Mesenchymal stem cell (in vitro differentiated cells and primary cell): ENCODE measurements around the gene DDX10.

Experiments
- DNase-seq: peaks from one replicate; pipeline ENCODE4 v3.0.0-alpha.2; 2013
- H2AFZ ChIP-seq: one replicate; pipeline ENCODE4 v1.6.1; 2013; ENCODE audit warnings: low read depth, mild to moderate bottlenecking, control low read depth, inconsistent platforms, low read length, moderate library complexity
- H2AK5ac ChIP-seq: 2 replicates; pipeline ENCODE4 v1.6.1; 2013; ENCODE audit warnings: low read length, moderate library complexity, mild to moderate bottlenecking, inconsistent platforms; ENCODE audit not compliant: severe bottlenecking
- H2BK120ac ChIP-seq: one replicate; pipeline ENCODE4 v1.6.1; 2013; ENCODE audit warnings: low read depth, mild to moderate bottlenecking, inconsistent platforms, low read length, moderate library complexity
- H2BK12ac ChIP-seq, 2 experiments: one replicate each; pipeline ENCODE4 v1.6.1; 2013; ENCODE audit warnings: inconsistent platforms in 2 of 2, low read length in 2 of 2, mild to moderate bottlenecking in 2 of 2, moderate library complexity in 2 of 2, control low read depth in 1 of 2
- H2BK15ac ChIP-seq: one replicate; pipeline ENCODE4 v1.6.1; 2013; ENCODE audit warnings: mild to moderate bottlenecking, low read depth, inconsistent platforms; ENCODE audit not compliant: poor library complexity, severe bottlenecking
- H2BK5ac ChIP-seq: 2 replicates; pipeline ENCODE4 v1.6.1; 2013; ENCODE audit warnings: low read depth, mild to moderate bottlenecking, low read length, control low read depth, inconsistent platforms; ENCODE audit not compliant: poor library complexity, severe bottlenecking
- H3K14ac ChIP-seq, 2 experiments: one replicate each; pipeline ENCODE4 v1.6.1; 2013; ENCODE audit warnings: inconsistent platforms in 2 of 2, low read length in 2 of 2, control low read depth in 1 of 2, mild to moderate bottlenecking in 1 of 2, moderate library complexity in 1 of 2
- H3K18ac ChIP-seq, 2 experiments: one replicate each; pipeline ENCODE4 v1.6.1; 2013; ENCODE audit warnings: inconsistent platforms in 2 of 2, low read length in 2 of 2, control low read depth in 1 of 2, low read depth in 1 of 2, mild to moderate bottlenecking in 1 of 2
- H3K23ac ChIP-seq, 2 experiments: one replicate each; pipeline ENCODE4 v1.6.1; 2013; ENCODE audit warnings: inconsistent platforms in 2 of 2, low read length in 2 of 2, mild to moderate bottlenecking in 2 of 2, moderate library complexity in 2 of 2, control low read depth in 1 of 2
- H3K27ac ChIP-seq: 2 replicates; pipeline ENCODE4 v1.5.1; 2013; ENCODE audit warnings: mild to moderate bottlenecking, moderate library complexity, low read length, control low read depth, inconsistent platforms; ENCODE audit not compliant: poor library complexity, severe bottlenecking
- H3K27me3 ChIP-seq, 2 experiments: 2 replicates each; pipeline versions ENCODE4 v1.6.1 to v1.7.0; 2013; ENCODE audit warnings: low read length in 2 of 2, mild to moderate bottlenecking in 2 of 2, moderate library complexity in 2 of 2, control low read depth in 1 of 2, inconsistent platforms in 1 of 2; ENCODE audit not compliant: control insufficient read depth in 1 of 2, insufficient read depth in 1 of 2
- H3K36me3 ChIP-seq, 2 experiments: 2 replicates each; pipeline versions ENCODE4 v1.6.1 to v1.7.0; 2013; ENCODE audit warnings: low read length in 2 of 2, control low read depth in 1 of 2, inconsistent platforms in 1 of 2, low read depth in 1 of 2, mild to moderate bottlenecking in 1 of 2; ENCODE audit not compliant: insufficient read depth in 2 of 2, control insufficient read depth in 1 of 2
- H3K4ac ChIP-seq, 2 experiments: one replicate each; pipeline ENCODE4 v1.6.1; 2013; ENCODE audit warnings: inconsistent platforms in 2 of 2, low read length in 2 of 2, mild to moderate bottlenecking in 2 of 2, moderate library complexity in 2 of 2, control low read depth in 1 of 2, low read depth in 1 of 2
- H3K4me1 ChIP-seq: 2 replicates; pipeline ENCODE4 v1.6.1; 2013; ENCODE audit warnings: low read depth, low read length, control low read depth; ENCODE audit not compliant: control insufficient read depth, insufficient read depth
- H3K4me2 ChIP-seq: 2 replicates; pipeline ENCODE4 v1.6.1; 2013; ENCODE audit warnings: low read length, mild to moderate bottlenecking, inconsistent platforms; ENCODE audit not compliant: poor library complexity, severe bottlenecking
- H3K4me3 ChIP-seq, 2 experiments: 2 replicates each; pipeline versions ENCODE4 v1.5.1 to v1.7.0; 2013; ENCODE audit warnings: low read length in 2 of 2, mild to moderate bottlenecking in 2 of 2, control low read depth in 1 of 2, low read depth in 1 of 2; ENCODE audit not compliant: insufficient read depth in 1 of 2
- H3K79me1 ChIP-seq: replicated peaks from 2 replicates; pipeline ENCODE4 v1.6.1; 2013; ENCODE audit warnings: mild to moderate bottlenecking, control low read depth, low read length, inconsistent platforms; ENCODE audit not compliant: poor library complexity, severe bottlenecking
- H3K9ac ChIP-seq: 2 replicates; pipeline ENCODE4 v1.7.0; 2013; ENCODE audit warnings: mild to moderate bottlenecking, low read length, moderate library complexity
- H3K9me3 ChIP-seq: 2 replicates; pipeline ENCODE4 v1.7.0; 2013; ENCODE audit warnings: mild to moderate bottlenecking, low read length; ENCODE audit not compliant: control insufficient read depth
- H4K8ac ChIP-seq: one replicate; pipeline ENCODE4 v1.6.1; 2013; ENCODE audit warnings: inconsistent platforms, mild to moderate bottlenecking, low read length, moderate library complexity
- H4K91ac ChIP-seq: one replicate; pipeline ENCODE4 v1.6.1; 2013; ENCODE audit warnings: mild to moderate bottlenecking, low read length, inconsistent platforms
- WGBS: methylation state at CpG from one replicate; pipeline ENCODE4 v1.1.7; 2013; ENCODE audit warnings: mixed read lengths; 5-methylcytosine and 5-hydroxymethylcytosine counted together

DDX10 gene

DNA sequence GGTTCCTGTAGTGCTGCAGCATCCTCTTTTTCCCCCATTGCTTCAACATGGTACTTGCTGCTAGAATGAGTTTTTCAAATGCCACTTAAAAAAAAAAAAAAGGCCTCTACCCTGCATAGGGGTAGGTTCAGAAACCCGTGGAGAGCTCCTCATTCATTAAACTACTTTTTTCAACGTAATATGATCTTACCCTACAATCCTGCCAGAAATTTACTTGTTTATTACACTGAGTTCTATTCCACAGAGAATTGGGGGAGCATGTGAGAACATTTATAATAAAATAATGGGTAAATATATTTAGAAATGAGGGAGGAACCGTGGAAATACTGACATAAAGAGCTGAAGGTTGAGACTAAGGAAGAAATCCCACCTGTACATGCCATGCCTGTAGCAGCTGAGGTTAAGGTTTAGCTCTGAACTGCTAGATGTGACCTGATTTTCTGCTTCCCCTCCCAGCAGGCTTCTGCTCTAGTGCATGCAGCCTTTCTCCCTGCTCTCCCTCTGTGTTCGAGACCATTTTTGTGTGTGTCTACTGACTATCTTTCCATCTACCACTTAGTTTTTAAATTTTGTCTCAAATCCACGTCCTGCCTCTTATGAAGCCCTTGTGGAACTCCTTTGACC lies 225.7 kb downstream of the DDX10 start:
- H3K9ac ChIP-seq, result no peak overlapping the region
- H3K18ac ChIP-seq, result peak overlapping the region; percentile 45 to 87
- H2BK5ac ChIP-seq, result no peak overlapping the region
- H3K14ac ChIP-seq, result no peak overlapping the region
- peak overlapping the region in 1 of 2 experiments; percentile 24 for H3K4ac ChIP-seq
- no peak overlapping the region for H3K23ac ChIP-seq
- no peak overlapping the region for H3K4me3 ChIP-seq
- no peak overlapping the region for H3K4me2 ChIP-seq
- H3K36me3 ChIP-seq, result no peaks in the 10 kb centered on the region
- no peak overlapping the region for H2AFZ ChIP-seq
- H2AK5ac ChIP-seq, result peak overlapping the region; percentile 13
- no peak overlapping the region for H2BK15ac ChIP-seq
- no peaks in the 10 kb centered on the region for H3K9me3 ChIP-seq
- no peaks in the 10 kb centered on the region for H3K27me3 ChIP-seq
- no peak for DNase-seq
- no peak overlapping the region for H4K91ac ChIP-seq
- peaks cover 8% of the 10 kb centered on the region for H3K79me1 ChIP-seq
- H4K8ac ChIP-seq, result peak overlapping the region; percentile 66
- no peak overlapping the region for H3K27ac ChIP-seq
- no peaks in the 10 kb centered on the region for H3K4me1 ChIP-seq
- 77% methylated on average over 4 of the region's 5 CpGs for WGBS
- peak overlapping the region in 1 of 2 experiments; percentile 72 for H2BK12ac ChIP-seq
- no peak overlapping the region for H2BK120ac ChIP-seq

DNA sequence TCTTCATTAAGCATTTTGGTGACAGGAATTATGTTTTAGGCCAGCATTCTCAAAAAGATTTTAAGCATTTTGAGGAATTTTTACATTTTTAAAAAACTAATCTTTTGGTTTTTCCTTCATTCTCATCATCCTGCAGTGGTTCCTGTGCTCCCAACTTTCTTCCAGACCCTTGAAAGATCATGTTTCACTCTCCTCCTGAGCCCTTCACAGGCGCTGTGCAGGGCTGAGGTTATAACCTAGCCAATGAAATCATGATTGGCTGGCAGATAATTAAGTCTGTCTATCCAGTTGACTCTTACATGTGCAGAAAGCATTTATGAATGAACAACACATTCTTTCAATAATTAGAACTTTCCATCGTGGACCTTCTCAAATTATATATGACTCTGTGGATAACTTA lies 226.3 kb downstream of the DDX10 start:
- 94% methylated on average over 2 of the region's 2 CpGs for WGBS
- H3K27me3 ChIP-seq, result no peaks in the 10 kb centered on the region
- H2AFZ ChIP-seq, result no peak overlapping the region
- no peaks in the 10 kb centered on the region for H3K36me3 ChIP-seq
- H3K14ac ChIP-seq, result no peak overlapping the region
- H2BK5ac ChIP-seq, result no peak overlapping the region
- H2BK15ac ChIP-seq, result no peak overlapping the region
- H3K4me1 ChIP-seq, result no peaks in the 10 kb centered on the region
- no peaks in the 10 kb centered on the region for H3K9me3 ChIP-seq
- no peak overlapping the region for H3K23ac ChIP-seq
- peaks cover 8% of the 10 kb centered on the region for H3K79me1 ChIP-seq
- no peak overlapping the region for H4K8ac ChIP-seq
- H4K91ac ChIP-seq, result no peak overlapping the region
- H3K4ac ChIP-seq, result no peak overlapping the region
- H3K4me2 ChIP-seq, result no peak overlapping the region
- H3K9ac ChIP-seq, result no peak overlapping the region
- no peak overlapping the region for H3K27ac ChIP-seq
- peak overlapping the region in 1 of 2 experiments; percentile 37 for H3K18ac ChIP-seq
- H3K4me3 ChIP-seq, result no peak overlapping the region
- no peak overlapping the region for H2AK5ac ChIP-seq
- H2BK12ac ChIP-seq, result no peak overlapping the region
- no peak overlapping the region for H2BK120ac ChIP-seq
- no peak for DNase-seq

DNA sequence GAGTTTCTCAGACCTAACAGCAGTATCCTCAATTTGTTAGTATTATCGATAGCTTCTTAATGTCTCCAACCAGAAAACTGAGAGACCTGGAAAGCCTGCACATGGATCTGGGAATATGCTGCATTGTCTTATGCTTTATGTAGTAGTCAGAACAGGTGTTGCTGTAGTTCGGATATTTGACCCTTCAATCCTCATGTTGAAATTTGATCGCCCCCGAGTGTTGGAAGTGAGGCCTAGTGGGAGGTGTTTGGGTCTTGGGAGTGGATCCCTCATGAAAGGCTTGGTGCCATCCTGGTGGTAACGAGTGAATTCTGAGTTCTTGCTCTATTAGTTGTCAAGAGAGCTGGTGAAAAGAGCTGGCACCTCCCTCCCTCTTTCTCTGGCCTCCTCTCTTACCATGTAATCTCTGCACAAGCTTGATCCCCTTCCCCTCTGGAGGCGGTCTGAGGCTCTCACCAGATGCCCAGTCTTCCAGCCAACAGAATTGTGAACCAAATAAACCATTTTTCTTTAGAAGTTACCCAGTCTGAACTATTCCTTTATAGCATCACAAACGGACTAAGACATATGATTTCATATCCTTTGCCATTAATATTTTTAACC lies 227.1 kb downstream of the DDX10 start:
- no peak overlapping the region for H2AFZ ChIP-seq
- no peak overlapping the region for H4K8ac ChIP-seq
- H3K14ac ChIP-seq, result no peak overlapping the region
- WGBS, result 92% methylated on average over 6 of the region's 7 CpGs
- H3K27me3 ChIP-seq, result no peaks in the 10 kb centered on the region
- no peak overlapping the region for H2BK15ac ChIP-seq
- H3K23ac ChIP-seq, result no peak overlapping the region
- H3K4me3 ChIP-seq, result no peak overlapping the region
- H3K9ac ChIP-seq, result no peak overlapping the region
- no peak overlapping the region for H3K27ac ChIP-seq
- H2BK5ac ChIP-seq, result no peak overlapping the region
- H3K4ac ChIP-seq, result no peak overlapping the region
- H4K91ac ChIP-seq, result no peak overlapping the region
- H3K9me3 ChIP-seq, result no peaks in the 10 kb centered on the region
- H3K36me3 ChIP-seq, result no peaks in the 10 kb centered on the region
- H3K18ac ChIP-seq, result no peak overlapping the region
- no peak overlapping the region for H2BK120ac ChIP-seq
- H3K79me1 ChIP-seq, result peaks cover 8% of the 10 kb centered on the region
- no peak overlapping the region for H3K4me2 ChIP-seq
- H3K4me1 ChIP-seq, result no peaks in the 10 kb centered on the region
- no peak for DNase-seq
- H2AK5ac ChIP-seq, result no peak overlapping the region
- H2BK12ac ChIP-seq, result peak overlapping the region in 1 of 2 experiments; percentile 54

DNA sequence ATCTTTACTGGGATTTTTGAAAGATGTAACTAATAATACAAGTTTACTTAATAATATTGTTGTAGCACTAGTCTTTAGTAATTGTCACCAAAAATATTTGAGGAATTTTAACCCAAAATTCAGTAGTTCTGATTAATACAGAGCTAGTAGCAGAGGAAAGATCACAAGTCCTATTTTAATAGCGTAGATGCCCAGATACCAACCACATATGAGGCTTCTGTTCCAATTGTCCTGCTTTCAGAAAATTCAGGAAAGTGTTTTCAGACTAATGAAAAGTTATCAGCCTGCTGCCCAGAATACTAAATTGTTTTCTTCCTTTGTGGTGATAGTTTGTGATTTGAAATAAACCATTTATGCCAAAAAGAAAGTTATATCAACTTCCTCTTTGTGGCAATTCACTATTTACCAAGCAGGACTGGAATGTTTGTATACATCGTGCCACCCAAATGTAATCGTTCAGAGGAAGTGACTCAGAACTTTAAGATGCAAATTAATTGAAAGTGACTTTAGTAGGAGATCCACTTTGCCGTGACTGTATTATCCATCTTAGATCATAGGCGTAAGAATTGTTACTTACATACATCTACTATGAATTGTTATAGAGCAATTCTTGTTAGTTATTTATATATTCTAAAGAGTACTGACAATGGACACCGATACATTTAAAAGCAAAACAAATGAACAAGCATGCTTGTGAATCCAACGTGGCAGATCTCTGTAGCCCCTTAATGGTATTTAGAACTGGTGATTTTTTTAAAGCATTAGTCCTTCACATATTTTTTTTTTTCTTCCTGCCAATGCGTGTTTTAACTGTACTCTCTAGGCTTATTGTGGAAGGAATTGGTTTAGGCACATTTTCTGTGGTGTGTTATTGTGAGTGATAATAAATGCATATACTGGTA lies 231.0 kb downstream of the DDX10 start:
- Histone ChIP-seq H3K9me3 (no peaks in the 10 kb centered on the region), H3K27me3 (no peaks in the 10 kb centered on the region), H3K79me1 (peaks cover 17% of the 10 kb centered on the region), H3K4me1 (no peaks in the 10 kb centered on the region), H3K4me3 (no peak overlapping the region), H2AFZ (no peak overlapping the region), H2AK5ac (no peak overlapping the region), H3K36me3 (no peaks in the 10 kb centered on the region), H3K27ac (peak overlapping the region; percentile 63), H2BK5ac (no peak overlapping the region), H3K9ac (no peak overlapping the region), H2BK15ac (no peak overlapping the region), H3K4ac (no peak overlapping the region), H4K91ac (no peak overlapping the region), H3K4me2 (no peak overlapping the region), H4K8ac (no peak overlapping the region), H3K23ac (no peak overlapping the region), H3K18ac (no peak overlapping the region), H2BK12ac (no peak overlapping the region), H2BK120ac (no peak overlapping the region), H3K14ac (no peak overlapping the region)
- peak; percentile 78 for DNase-seq
- WGBS, result 0% methylated on average over 2 of the region's 8 CpGs
